Ishikawa (cell line): ENCODE measurements around the gene TIAM2.

ENCODE experiments used
- CEBPB ChIP-seq: IDR thresholded peaks from 2 replicates; pipeline ENCODE4 v1.6.1; 2012
- CREB1 ChIP-seq: IDR thresholded peaks from 2 replicates; pipeline ENCODE4 v1.6.1; 2012; ENCODE audit warnings: low read depth
- EGR1 ChIP-seq: IDR thresholded peaks from 2 replicates; pipeline ENCODE4 v1.6.1; 2012
- EP300 ChIP-seq: IDR thresholded peaks from 2 replicates; pipeline ENCODE4 v1.6.1; 2012; ENCODE audit warnings: borderline replicate concordance
- FOXM1 ChIP-seq: IDR thresholded peaks from 2 replicates; pipeline ENCODE4 v1.6.1; 2012; ENCODE audit warnings: low read depth, borderline replicate concordance
- MAX ChIP-seq: IDR thresholded peaks from 2 replicates; pipeline ENCODE4 v1.6.1; 2012
- NFIC ChIP-seq: IDR thresholded peaks from 2 replicates; pipeline ENCODE4 v1.6.1; 2012
- RAD21 ChIP-seq: IDR thresholded peaks from 2 replicates; pipeline ENCODE4 v1.6.1; 2012; ENCODE audit warnings: low read depth
- TAF1 ChIP-seq: IDR thresholded peaks from 2 replicates; pipeline ENCODE4 v1.6.1; 2012; ENCODE audit warnings: low read depth, mild to moderate bottlenecking
- TCF12 ChIP-seq: IDR thresholded peaks from 2 replicates; pipeline ENCODE4 v1.6.1; 2012; ENCODE audit warnings: low read depth
- TEAD4 ChIP-seq: IDR thresholded peaks from 2 replicates; pipeline ENCODE4 v1.6.1; 2012
- USF1 ChIP-seq: IDR thresholded peaks from 2 replicates; pipeline ENCODE4 v1.6.1; 2012
- YY1 ChIP-seq: IDR thresholded peaks from 2 replicates; pipeline ENCODE4 v1.6.1; 2012; ENCODE audit warnings: low read depth
- ZBTB7A ChIP-seq: IDR thresholded peaks from 2 replicates; pipeline ENCODE4 v1.6.1; 2012; ENCODE audit warnings: low read depth
- TF ChIP-seq, protein P1 (sequence below): IDR thresholded peaks from 2 replicates; pipeline ENCODE4 v1.6.1; 2012; ENCODE audit warnings: low read depth, mild to moderate bottlenecking

Gene TIAM2

DNA sequence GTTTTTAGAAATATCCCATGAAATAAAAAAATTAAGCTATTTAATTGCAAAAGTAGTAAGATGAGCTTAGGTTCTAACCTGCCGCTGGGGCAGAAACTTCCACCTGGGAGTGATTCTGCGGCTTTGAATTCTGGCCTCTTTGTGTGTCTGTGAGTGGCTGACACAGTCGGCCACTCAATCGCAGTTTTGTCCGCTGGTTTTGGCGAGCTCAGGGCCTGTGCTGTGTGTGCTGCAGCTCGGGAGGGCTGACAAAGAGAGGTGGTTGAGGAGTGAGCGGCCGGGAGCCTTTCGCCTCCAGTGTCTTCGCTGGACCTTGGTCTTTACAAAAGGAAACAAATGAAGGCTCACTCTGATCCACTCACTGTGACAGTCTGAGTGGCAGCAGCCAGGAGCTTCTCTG, 128.4 kb downstream of the TIAM2 start:
- TF ChIP-seq EGR1 (no peak), NFIC (no peak), ZBTB7A (no peak), YY1 (no peak), CEBPB (no peak), CREB1 (no peak), EP300 (no peak), FOXM1 (no peak), TCF12 (no peak), RAD21 (no peak), TEAD4 (no peak), MAX (no peak)

DNA sequence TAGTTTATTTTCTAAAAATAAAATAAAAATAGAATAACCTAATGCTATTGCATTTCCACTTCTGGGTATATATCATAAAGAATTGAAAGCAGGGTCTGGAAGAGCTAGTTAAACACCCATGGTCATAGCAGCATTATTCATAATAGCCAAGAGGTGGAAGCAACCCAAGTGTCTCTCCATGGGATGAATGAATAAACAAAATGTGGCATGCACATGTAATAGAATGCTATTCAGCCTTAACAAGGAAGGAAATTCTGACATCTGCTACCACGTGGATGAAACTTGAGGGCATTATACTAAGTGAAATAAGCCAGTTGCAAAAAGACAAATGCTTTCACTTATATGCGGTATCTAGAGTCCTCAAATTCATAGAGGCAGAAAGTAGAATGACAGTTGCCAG, 130.8 kb downstream of the TIAM2 start:
- TF ChIP-seq, protein P1, sequence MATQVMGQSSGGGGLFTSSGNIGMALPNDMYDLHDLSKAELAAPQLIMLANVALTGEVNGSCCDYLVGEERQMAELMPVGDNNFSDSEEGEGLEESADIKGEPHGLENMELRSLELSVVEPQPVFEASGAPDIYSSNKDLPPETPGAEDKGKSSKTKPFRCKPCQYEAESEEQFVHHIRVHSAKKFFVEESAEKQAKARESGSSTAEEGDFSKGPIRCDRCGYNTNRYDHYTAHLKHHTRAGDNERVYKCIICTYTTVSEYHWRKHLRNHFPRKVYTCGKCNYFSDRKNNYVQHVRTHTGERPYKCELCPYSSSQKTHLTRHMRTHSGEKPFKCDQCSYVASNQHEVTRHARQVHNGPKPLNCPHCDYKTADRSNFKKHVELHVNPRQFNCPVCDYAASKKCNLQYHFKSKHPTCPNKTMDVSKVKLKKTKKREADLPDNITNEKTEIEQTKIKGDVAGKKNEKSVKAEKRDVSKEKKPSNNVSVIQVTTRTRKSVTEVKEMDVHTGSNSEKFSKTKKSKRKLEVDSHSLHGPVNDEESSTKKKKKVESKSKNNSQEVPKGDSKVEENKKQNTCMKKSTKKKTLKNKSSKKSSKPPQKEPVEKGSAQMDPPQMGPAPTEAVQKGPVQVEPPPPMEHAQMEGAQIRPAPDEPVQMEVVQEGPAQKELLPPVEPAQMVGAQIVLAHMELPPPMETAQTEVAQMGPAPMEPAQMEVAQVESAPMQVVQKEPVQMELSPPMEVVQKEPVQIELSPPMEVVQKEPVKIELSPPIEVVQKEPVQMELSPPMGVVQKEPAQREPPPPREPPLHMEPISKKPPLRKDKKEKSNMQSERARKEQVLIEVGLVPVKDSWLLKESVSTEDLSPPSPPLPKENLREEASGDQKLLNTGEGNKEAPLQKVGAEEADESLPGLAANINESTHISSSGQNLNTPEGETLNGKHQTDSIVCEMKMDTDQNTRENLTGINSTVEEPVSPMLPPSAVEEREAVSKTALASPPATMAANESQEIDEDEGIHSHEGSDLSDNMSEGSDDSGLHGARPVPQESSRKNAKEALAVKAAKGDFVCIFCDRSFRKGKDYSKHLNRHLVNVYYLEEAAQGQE = no peak
- TF ChIP-seq ZBTB7A (no peak), TCF12 (no peak), MAX (no peak), TEAD4 (no peak), TAF1 (no peak), EGR1 (no peak), CREB1 (no peak), CEBPB (no peak), EP300 (no peak), USF1 (no peak), RAD21 (no peak), FOXM1 (no peak), NFIC (no peak)

DNA sequence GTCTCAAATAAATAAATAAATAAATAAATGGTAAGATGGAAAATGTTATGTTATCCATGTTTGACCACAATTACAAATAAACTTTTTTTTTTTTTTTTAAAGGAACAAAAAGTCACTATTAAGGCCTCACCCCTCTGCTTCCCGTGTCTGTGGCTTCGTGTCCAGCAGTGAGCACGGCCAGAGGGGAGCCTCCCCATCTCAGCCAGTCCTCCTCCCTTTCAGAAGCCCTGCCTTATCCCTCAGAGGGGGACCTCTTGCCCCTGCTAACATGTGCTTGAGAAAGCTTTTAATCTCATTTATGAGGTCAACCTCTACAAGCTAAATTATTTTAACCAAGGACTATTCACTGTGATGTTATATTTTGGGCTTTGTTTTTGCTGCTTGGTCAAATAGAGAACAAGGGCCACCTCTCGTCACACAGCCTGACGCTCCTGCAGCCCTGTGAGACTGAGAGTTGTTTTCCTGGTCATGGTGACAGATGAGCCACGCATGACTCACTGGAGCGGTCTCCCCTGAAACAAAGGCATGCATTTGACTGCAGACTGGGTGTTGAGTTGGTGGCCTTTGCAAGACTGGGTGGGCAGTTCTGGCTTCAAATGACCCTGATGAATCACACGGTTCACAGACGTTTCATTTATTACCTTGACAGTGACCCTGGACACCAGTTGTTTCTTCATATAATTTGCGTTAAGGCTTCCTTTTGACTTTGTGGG, 131.8 kb downstream of the TIAM2 start:
- TF ChIP-seq ZBTB7A (no peak), EP300 (peak; percentile 66; the same call in 1 of the 2 replicates), FOXM1 (peak; percentile 35; the same call in 1 of the 2 replicates), TCF12 (no peak), CREB1 (no peak), CEBPB (no peak), MAX (peak; percentile 51; the same call in 1 of the 2 replicates), EGR1 (no peak), YY1 (0 out of 2 replicates have a peak, but pooled peaks have one; percentile 26), TAF1 (no peak), RAD21 (peak; percentile 10; the same call in 1 of the 2 replicates), NFIC (peak; percentile 16; the same call in 1 of the 2 replicates), USF1 (no peak), TEAD4 (0 out of 2 replicates have a peak, but pooled peaks have one; percentile 25)
- TF ChIP-seq, protein P1 = no peak

DNA sequence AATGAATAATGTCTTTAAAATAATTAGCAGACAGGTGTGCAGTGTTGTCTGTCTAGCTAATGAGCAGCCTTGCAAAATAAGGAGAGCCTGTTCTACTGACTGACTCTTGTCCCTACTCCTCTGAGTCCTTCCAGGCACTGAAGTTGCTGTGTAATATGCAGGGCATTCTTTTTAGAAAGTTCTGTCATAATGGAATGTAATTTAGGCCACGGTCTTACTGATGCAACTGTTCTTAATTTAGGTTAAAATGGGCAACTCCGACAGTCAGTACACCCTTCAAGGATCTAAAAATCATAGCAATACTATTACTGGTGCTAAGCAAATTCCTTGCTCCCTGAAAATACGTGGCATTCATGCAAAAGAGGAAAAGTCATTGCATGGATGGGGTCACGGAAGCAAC, 133.9 kb downstream of the TIAM2 start:
- TF ChIP-seq RAD21 = no peak
- no peak for TF ChIP-seq FOXM1
- TF ChIP-seq, protein P1 = no peak
- TF ChIP-seq TAF1 = no peak
- TF ChIP-seq YY1 = no peak
- no peak for TF ChIP-seq NFIC
- TF ChIP-seq EP300 = no peak
- TF ChIP-seq CREB1 = no peak
- TF ChIP-seq TEAD4 = no peak
- no peak for TF ChIP-seq EGR1
